GM21528 (cell line): ENCODE results near the gene ACAD9.
"Not testable (repeated sequence)": the region's sequence is repeated elsewhere in the genome, so short reads cannot be mapped to it uniquely, and the experiment has no call there.

Experiments used
- ATAC-seq: cut with Tn5 transposase; IDR thresholded peaks from one replicate; pipeline ENCODE4 v1.9.1; 2021; ENCODE audit warnings: mild to moderate bottlenecking, moderate library complexity; ENCODE audit not compliant: unreplicated experiment, low FRiP score

The ACAD9 gene

DNA sequence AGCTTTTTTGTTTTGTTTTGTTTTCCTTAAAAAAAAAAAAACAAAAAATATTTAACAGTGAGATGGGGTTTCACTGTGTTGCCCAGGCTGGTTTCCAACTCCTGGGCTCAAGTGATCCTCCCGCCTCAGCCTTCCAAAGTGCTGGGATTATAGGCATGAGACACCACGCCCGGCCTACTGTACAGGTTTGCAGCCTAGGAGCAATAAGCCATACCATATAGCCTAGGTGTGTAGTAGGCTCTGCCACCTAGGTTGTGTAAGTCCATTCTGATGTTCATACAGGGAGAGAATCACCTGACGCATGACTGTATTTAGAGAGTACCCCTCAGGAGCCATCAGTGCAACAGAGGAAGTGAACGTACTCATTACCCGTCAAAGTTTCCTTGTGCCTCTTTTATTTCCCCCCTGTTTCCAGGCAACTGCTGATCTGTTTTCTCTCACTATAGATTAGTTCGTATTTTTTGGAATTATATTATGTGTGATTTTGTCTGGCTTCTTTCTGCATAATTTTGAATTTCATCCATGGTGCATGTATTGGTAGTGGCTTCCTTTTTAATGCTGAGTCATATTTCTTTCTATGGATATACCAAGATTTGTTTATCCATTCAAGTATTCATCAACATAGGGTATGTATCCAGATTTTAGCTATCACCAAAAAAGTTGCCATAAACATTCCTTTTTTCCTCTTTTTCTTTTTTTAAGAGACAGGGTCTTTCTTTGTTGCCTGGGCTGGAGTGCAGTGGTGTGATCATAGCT, 9.9 kb downstream of the ACAD9 start:
- ATAC-seq: no peak

DNA sequence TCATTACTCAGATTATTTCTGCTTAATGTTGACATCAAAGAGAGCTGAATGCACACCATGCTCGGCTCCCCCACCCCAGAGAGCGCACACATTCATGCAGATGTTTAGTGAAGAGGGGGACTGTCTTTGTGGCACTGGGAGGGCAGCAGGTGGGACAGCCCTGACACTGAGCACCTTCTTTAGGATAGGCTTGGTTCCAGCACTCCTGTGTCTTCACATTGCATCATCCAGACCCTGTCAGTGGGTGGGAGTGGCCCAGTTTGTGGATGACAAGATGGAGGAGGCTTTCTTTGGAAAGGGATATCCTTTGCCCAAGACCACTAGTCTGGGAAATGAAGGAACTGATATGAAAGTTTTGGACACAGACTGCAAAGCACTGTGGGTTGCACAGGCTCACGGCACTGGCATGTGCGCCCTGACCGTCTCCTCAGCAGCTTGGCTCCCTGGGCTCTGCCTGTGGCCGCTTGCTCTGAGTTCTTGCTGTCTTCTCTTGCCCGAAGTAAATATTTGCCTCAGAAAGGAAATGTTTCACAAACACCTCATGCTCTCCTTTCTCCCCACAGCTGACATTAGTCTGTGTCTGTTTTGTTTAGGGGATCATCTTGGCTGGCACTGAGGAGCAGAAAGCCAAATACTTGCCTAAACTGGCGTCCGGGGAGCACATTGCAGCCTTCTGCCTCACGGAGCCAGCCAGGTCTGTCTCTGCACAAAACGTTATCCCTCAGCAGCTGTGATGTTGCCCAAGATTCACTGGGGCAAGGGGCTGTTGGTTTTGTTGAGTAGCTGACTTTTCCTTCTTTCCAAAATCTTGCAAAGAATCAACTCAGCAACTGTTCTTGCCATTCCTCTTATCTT, 16.6 kb downstream of the ACAD9 start:
- ATAC-seq: no peak

DNA sequence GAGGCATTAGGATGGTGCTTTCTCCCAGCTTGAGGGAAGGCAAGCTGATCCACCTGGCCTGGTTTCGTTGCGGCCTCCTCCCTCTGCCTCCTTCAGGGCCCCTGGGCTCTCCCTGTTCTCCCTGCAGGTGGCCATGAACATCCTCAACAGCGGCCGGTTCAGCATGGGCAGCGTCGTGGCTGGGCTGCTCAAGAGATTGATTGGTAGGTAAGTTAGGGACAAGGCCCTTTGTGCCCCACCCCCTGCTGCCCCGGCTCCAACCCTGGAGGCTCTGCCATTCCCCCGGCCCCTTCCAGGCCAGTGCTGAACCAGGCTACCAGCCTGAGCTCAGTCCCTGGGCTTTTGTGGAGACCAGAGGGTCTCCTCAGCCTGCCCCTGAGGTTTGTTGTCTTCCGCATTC, 23.0 kb downstream of the ACAD9 start:
- ATAC-seq: no peak

DNA sequence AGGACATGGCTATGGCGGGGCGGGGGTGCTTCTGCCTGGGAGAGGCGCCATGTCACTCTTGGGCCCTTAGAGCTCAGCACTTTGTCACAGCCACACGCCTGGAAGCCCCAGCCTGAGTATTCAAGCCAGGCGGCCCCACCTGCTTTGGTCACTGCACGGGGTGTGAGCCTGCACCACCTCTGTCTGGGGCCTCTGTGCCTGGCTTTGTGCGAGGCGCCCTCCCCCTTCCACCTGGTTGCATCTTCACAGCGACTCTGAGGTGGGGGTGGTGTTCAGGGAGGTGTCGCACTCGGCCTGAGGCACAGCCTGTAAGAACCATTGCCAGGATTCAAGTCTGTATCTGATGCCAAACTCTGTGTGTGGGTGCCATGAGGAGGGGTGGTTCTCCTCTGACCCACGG, 24.1 kb downstream of the ACAD9 start:
- no peak for ATAC-seq

DNA sequence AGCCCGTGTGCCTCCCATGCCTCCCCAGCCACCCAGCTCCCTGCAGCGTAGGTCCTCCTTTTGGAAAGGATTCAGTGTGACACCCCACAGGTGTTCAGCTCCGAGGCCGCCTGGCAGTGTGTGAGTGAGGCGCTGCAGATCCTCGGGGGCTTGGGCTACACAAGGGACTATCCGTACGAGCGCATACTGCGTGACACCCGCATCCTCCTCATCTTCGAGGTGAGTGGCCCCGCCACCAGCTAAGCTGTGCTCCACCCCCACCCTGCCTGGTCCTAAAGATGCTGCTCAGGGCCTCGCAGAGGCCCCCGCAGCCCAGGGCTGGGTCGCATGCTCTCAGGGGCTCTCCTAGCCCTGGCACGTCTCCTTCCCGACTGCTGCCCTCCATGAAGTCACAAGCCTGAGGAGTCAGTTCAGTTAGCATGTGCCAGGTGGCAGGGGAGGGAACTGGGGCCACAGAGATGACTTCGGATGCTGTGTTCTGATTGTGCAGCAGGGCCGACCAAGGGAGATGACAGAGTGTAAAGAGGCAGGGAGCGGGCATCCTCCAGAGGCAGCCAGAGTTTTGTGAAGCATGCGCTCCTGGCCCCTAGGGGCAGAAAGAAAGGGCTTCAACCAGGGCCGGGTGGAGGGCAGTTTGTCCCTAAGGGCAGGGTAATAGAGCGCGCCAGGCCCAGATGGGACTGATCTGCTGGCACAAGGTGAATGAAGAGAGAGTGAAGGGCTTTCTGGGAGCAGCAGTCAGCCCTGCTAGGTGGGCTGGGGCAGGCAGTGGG, 26.8 kb downstream of the ACAD9 start:
- ATAC-seq: no peak

DNA sequence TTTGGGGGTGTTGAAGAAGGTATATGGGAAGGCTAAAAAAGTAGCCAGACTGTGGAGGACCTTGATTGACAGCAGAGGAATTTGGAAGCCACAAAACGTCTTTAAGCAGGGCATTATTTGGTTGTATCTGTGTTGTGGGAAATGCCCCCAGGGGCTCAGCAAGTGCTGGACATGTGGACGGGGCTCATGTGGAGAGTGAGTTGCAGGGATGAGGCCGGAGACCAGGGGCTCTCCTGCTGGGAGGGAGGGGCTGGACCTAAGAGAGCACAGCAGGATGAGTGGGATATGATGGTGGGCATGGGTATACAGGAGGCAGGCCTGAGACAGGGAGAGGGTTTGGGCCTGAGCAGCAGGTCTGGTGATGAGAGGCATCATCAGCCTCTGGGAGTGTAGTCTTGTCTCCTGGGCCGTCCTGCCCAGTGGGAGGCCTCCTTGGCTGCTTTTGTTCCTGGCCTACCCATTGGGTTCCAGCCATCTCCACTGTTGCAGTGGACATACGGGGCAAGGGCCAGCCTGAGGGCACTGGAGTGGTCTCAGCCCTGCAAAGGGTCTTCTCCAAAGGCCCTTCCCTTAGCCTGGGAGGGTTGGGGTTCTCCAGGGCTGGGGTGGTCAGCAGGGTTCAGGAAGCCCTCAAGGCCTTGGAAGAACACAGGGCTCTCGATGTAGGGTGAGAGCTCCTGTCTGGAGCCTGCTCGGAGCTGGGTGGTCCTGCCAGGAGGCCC, 27.5 kb downstream of the ACAD9 start:
- ATAC-seq: no peak

DNA sequence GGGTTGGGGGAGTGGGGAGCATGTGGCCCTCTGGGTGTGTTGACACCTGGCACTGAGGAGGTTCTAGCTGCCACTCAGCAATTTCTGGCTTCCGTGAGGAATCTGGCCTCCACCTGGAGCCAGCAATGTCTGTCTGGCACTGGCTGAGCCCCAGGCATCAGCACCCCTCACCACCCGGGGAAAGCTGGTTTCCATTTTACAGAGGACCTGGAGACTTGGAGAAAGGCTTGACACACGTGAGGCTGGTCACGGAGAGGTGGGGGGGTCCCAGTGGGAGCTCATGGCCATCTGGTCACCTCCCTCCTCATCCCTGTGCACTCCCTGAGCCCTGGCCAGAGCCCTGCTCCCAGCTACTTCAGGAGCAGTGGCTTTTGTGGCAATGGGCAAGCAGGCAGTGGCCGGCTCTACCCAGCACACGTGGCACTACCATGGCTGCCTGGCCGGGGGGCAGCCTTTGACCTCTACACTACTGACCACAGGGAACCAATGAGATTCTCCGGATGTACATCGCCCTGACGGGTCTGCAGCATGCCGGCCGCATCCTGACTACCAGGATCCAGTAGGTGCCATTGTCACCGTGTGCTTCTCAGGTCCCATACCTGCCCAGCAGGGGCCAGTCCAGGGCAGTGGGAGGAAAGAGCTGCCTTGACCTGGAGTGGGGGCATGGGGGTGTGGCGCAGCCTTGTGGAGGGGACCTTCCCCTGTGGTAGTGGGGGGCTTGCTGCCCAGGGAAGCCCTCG, 28.5 kb downstream of the ACAD9 start:
- no peak for ATAC-seq

DNA sequence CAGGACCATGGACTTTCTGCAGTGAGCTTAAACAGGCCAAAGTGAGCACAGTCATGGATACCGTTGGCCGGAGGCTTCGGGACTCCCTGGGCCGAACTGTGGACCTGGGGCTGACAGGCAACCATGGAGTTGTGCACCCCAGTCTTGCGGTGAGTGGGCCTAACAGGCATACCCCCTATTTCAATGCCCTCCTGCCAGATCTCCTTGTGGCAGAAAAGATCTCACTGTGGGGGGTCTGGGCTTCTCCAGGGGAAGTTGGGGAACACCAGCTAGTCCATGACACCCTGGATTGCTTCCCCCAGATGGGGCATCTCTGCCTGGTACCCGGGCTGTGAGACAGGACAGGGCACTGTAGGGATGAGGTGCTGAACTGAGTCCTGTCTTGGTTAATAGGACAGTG, 29.5 kb downstream of the ACAD9 start:
- no peak for ATAC-seq

DNA sequence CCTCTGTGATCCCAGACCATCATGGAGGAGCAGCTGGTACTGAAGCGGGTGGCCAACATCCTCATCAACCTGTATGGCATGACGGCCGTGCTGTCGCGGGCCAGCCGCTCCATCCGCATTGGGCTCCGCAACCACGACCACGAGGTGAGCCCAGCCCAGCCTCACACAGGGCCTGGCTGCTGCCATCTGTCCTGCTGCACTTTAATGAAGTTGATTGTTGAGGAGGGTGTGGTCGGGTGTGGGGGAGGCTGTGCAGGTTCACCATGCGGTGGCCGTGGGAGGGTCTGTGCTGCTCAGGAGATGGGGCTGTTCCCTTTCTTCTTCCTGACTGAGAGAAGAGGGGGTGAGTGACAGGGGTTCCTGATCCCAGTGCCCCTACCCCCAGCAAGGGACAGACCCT, 30.6 kb downstream of the ACAD9 start:
- no peak for ATAC-seq

DNA sequence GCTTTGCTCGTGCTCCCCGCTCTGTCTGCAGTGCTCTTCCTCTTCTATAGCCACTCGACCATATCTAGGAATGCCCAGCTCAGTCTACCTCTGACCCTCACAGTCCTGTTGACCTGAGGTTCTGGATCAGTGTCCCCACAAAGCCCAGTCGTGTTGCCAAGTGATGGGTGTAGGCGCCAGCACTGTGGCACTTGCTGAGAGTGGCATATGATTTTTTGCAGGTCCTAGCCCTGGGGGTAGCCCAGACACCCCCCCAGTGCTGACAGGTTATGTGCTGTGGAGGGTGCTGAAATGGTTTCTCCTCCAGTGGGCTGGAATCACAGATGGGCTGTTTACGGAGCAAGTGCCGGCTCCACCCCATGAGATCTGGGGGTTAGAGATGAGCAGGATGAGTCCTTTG, 32.5 kb downstream of the ACAD9 start:
- ATAC-seq: no peak

DNA sequence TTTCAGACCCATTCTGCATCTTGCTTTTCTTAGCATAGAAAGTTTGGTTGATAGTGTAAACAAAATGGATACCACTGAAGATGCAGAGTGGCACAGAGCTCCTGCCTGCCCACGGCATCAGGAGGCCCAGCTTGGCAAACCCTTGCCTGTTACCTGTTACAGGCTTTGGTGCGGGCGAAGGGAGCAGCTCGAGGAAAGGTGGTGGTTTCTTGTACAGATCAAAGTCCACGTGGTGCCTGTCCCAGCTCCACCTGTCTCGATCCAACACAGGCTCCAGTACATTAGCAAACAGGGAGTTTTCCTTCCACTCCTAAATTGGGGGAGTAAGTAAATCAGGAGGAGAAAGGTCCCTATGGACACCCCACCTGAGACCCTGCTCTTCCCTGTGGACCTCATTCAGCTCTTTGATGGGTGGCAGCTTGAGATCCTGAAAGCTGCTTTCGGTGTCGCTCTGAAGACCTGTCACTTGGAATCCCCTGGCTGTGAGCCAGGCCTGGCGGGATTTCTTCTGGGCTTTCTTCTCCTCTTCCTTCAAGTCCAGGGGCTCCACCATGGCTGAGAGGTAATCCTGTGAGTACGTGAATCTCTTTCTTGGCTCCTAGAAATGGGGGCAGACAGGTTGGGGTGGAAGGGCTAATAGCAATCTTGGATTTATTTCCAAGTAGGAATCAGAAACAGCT, 35.7 kb downstream of the ACAD9 start:
- ATAC-seq: no peak

DNA sequence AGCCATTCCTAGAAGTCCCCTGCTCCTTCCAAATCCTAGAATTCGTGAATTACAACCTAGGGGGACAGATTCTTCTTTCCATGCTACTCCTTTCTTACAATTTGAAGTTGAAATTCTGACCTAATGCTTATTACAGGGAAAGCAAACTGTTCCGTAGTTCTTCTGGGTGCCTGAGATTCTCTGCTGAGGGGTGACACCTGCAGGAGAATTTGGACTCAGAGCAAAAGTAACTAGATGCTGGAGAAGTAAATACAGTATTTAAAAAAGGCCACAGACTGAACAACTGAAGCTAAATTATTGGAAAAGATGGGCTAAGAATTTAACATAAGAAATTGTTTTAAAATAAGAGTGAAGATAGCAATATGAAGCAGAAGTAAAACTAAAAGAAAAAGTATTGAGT, 37.9 kb downstream of the ACAD9 start:
- ATAC-seq: no peak

DNA sequence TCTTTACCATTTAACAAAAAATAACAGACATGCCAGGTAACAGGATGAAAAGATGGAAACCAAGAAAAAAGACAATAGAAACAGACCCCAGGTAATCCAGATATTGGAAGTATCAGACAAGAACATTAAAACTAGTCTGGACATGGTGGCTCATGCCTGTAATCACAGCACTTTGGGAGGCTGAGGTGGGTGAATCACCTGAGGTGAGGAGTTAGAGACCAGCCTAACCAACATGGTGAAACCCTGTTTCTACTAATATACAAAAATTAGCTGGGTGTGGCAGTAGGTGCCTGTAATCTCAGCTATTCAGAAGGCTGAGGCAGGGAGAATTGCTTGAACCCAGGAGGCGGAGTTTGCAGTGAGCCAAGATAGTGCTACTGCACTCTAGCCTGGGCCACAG, 40.6 kb downstream of the ACAD9 start:
- ATAC-seq: no peak

DNA sequence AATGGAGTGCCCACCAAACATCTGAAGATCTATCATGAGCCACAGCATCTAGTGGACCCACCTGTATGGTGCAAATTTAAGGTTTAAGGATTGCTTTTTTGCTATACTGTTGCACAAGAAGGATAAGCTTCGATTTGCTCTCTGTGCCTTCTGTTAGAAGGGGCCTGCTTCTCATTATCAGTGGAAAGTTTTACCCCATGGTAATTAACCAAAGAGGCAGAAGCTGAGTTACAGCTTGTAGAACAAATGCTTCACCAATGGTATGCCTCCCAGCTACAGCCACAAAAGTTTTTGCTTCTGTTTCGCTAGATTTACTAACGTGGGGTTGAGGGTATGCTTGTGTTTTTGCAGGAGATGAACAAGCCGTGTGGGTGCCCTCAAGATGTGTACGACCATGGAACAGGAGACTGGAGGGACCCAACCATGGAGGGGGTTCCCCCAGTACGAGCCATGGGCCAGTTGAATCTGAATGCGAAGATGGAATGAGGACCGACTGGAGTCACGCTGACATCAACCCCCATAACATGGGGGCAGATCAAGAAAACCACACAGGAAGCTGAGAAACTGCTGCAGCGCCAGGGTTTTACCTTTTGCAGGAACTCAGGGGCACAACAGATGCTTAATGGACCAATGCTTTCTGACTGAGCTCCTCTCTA, 43.5 kb downstream of the ACAD9 start:
- no peak for ATAC-seq

DNA sequence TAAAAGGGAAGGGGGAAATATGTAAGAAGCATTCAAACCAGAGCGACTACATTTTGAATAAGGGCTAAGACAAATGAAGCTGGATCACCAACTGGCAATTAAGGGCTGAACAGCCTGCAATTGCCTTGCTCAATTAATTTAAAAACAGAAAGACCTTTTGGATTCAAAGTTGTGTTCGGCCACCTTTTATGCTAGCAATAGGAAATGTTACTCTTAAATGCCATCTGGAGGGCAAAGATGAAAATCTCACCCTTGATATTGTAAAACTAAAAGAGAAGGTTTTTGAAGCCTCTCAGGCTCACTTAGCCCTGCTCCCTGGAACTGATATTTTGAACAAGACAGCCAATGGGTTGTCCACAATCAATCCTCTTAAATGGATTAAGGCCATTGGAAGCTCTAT, 44.2 kb downstream of the ACAD9 start:
- ATAC-seq: no peak

DNA sequence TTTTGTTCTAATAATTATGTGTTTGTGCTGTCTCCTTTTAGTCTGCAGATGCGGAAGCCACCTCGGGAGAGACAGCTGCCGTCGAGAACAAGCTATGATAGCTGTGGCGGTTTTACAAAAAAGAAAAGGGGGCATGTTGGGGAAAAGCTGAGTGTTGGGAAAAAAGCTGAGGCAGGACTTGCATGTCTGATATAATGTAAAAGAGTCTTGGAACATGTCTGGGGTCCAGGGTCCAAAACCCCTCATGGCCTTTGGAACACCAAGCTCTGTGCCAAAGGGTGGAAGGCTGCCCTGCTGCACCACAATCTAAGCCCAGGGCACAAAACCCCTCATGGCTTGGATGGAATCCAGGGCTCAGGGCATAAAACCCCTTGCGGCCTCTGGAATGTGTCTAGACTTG, 44.6 kb downstream of the ACAD9 start:
- ATAC-seq: not testable (repeated sequence)

DNA sequence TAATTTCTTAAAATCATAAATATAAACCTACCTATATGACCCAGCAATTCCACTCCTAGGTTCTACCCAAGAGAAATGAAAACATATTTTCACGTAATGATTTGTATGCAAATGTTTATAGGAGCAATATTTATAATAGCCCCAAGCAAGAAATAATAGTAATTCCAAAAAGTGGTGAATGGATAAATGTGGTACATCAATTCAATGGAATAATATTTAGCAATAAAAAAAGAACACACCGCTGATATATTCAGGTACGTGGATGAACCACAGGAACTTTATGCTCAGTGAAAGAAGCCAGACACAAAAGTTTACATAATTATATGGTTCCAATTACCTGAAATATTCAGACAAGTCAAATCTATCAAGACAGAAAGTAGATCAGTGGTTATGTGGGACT, 49.9 kb downstream of the ACAD9 start:
- ATAC-seq: no peak

DNA sequence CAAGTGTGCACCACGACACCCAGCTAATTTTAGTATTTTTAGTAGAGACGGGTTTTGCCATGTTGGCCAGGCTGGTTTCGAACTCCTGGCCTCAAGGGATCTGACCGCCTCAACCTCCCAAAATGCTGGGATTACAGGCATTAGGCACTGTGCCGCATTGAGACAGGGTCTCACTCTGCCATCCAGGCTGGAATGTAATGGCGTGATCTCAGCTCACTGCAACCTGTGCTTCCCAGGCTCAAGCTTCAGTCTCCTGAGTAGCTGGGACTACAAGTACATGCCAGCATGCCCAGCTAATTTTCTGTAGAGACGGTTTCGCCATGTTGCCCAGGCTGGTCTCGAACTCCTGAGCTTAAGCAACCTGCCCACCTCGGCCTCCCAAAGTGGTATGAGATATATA, 51.6 kb downstream of the ACAD9 start:
- ATAC-seq: no peak
